Chondrocyte (in vitro differentiated cells): Measurements from ENCODE around the gene ARHGEF4. TPM values are rescaled to one million over a fixed set of nuclear protein-coding genes. Genes with fewer than 3 reads are reported as not detected.

Source experiments
- DNase-seq: peaks from one replicate; pipeline ENCODE4 v3.0.0; 2021; ENCODE audit warnings: mixed read lengths, low spot score
- H3K27ac Mint-ChIP-seq: one replicate; pipeline ENCODE4 v1.8.0; 2021; ENCODE audit warnings: mild to moderate bottlenecking, moderate library complexity, mixed read lengths; ENCODE audit not compliant: unreplicated experiment
- H3K27me3 Mint-ChIP-seq: 2 replicates; pipeline ENCODE4 v1.8.0; 2021; ENCODE audit warnings: low read depth, mixed read lengths
- H3K36me3 Mint-ChIP-seq: 2 replicates; pipeline ENCODE4 v1.8.0; 2021; ENCODE audit warnings: low read depth, mixed read lengths
- H3K4me1 Mint-ChIP-seq: 2 replicates; pipeline ENCODE4 v1.8.0; 2021; ENCODE audit warnings: low read depth, mild to moderate bottlenecking, mixed read lengths
- H3K4me3 Mint-ChIP-seq: one replicate; pipeline ENCODE4 v1.8.0; 2021; ENCODE audit warnings: mild to moderate bottlenecking, moderate library complexity, mixed read lengths; ENCODE audit not compliant: unreplicated experiment
- H3K9me3 Mint-ChIP-seq: 2 replicates; pipeline ENCODE4 v1.8.0; 2021; ENCODE audit warnings: low read depth, mixed read lengths
- CTCF ChIP-seq: fragments of 200-600 bp; sonication (generic); IDR thresholded peaks from 2 replicates; pipeline ENCODE4 v1.5.0; 2021; ENCODE audit warnings: antibody characterized with exemption, mild to moderate bottlenecking, moderate library complexity
- long read RNA-seq: library from polyadenylated mRNA; stranded (forward); transcript quantifications from one replicate; pipeline ENCODE4 v2.0.0, GENCODE V29; 2021
- total RNA-seq: library from RNA; stranded (reverse); gene quantifications from 3 replicates; pipeline ENCODE4 v1.2.1, GENCODE V29; 2021

The ARHGEF4 gene
- total RNA-seq, result 6.3 to 12.3 TPM (median 10.6 TPM) in 3 replicates
- long read RNA-seq, partial matches to known transcripts, result 2 of 18 reads
- long read RNA-seq, other reads (novel, unspliced or antisense), result 16 of 18 reads

GRCh38 chr2:130836501-130837174 lies at the start of gene ARHGEF4:
Gene ARHGEF4 (plus strand): TSS chr2:130836914. CDS start chr2:130836954, 40 bp downstream.
- Mint-ChIP-seq H3K27me3 (peaks cover 40% of the 10 kb centered on the region), H3K36me3 (no peaks in the 10 kb centered on the region)
- TF ChIP-seq CTCF, result no peak

GRCh38 chr2:130787841-130788240 lies 48.9 kb upstream of the ARHGEF4 start:
- H3K4me3 Mint-ChIP-seq, result no peak overlapping the region
- no peaks in the 10 kb centered on the region for H3K4me1 Mint-ChIP-seq
- peaks cover 2% of the 10 kb centered on the region for H3K9me3 Mint-ChIP-seq
- H3K27me3 Mint-ChIP-seq, result peaks cover 25% of the 10 kb centered on the region
- TF ChIP-seq CTCF, result no peak
- no peak overlapping the region for H3K27ac Mint-ChIP-seq
- DNase-seq, result no peak
- H3K36me3 Mint-ChIP-seq, result no peaks in the 10 kb centered on the region

More at GRCh38 chr2:130836501-130837174, at the start of gene ARHGEF4:
- H3K4me1 Mint-ChIP-seq, result no peaks in the 10 kb centered on the region
- peak within 1 kb of the TSS; percentile 45 for H3K4me3 Mint-ChIP-seq
- no peaks in the 10 kb centered on the region for H3K9me3 Mint-ChIP-seq
- peak; percentile 83 for DNase-seq
- H3K27ac Mint-ChIP-seq, result no peak within 1 kb of the TSS

- Mint-ChIP-seq H3K27me3 (peaks cover 31% of the 10 kb centered on the region), H3K36me3 (no peaks in the 10 kb centered on the region), H3K4me1 (no peaks in the 10 kb centered on the region), H3K9me3 (no peaks in the 10 kb centered on the region), H3K27ac (no peak overlapping the region), H3K4me3 (no peak overlapping the region)
- DNase-seq, result no peak
- no peak for TF ChIP-seq CTCF
Observed at GRCh38 chr2:130790312-130790711, 46.4 kb upstream of the ARHGEF4 start.

- H3K27ac Mint-ChIP-seq, result no peak overlapping the region
- peak; percentile 58 for DNase-seq
- no peak for TF ChIP-seq CTCF
- no peaks in the 10 kb centered on the region for H3K4me1 Mint-ChIP-seq
- H3K9me3 Mint-ChIP-seq, result no peaks in the 10 kb centered on the region
- H3K4me3 Mint-ChIP-seq, result no peak overlapping the region
- peaks cover 30% of the 10 kb centered on the region for H3K27me3 Mint-ChIP-seq
- no peaks in the 10 kb centered on the region for H3K36me3 Mint-ChIP-seq
Observed at GRCh38 chr2:130790804-130791616, 45.7 kb upstream of the ARHGEF4 start.

GRCh38 chr2:130791617-130791939 lies 45.1 kb upstream of the ARHGEF4 start:
- no peak overlapping the region for H3K4me3 Mint-ChIP-seq
- DNase-seq, result peak; percentile 36
- no peaks in the 10 kb centered on the region for H3K9me3 Mint-ChIP-seq
- no peaks in the 10 kb centered on the region for H3K36me3 Mint-ChIP-seq
- no peaks in the 10 kb centered on the region for H3K4me1 Mint-ChIP-seq
- H3K27me3 Mint-ChIP-seq, result peaks cover 30% of the 10 kb centered on the region
- no peak overlapping the region for H3K27ac Mint-ChIP-seq
- TF ChIP-seq CTCF, result no peak
